Endodermal cell (in vitro differentiated cells): ENCODE measurements around the gene IMPA2. TPM values are rescaled to one million over a fixed set of nuclear protein-coding genes. Genes with fewer than 3 reads are reported as not detected.
A peak's percentile ranks its signal among the peaks of the same experiment; 100 is the strongest.

Experiments used
- DNase-seq: peaks from one replicate; pipeline ENCODE4 v3.0.0-alpha.2; 2017
- H3K27ac ChIP-seq: 2 replicates; pipeline ENCODE4 v1.5.1; 2013; ENCODE audit warnings: mild to moderate bottlenecking, low read depth, low read length, moderate library complexity
- H3K27me3 ChIP-seq: 2 replicates; pipeline ENCODE4 v1.6.1; 2013; ENCODE audit warnings: mild to moderate bottlenecking, low read length, moderate library complexity; ENCODE audit not compliant: insufficient read depth, control insufficient read depth, poor library complexity, severe bottlenecking
- H3K36me3 ChIP-seq: 2 replicates; pipeline ENCODE4 v1.7.0; 2013; ENCODE audit warnings: mild to moderate bottlenecking, low read length, moderate library complexity; ENCODE audit not compliant: control insufficient read depth, insufficient read depth
- H3K4me1 ChIP-seq: one replicate; pipeline ENCODE4 v1.7.0; 2013; ENCODE audit warnings: low read length; ENCODE audit not compliant: control insufficient read depth, insufficient read depth
- H3K4me3 ChIP-seq: 2 replicates; pipeline ENCODE4 v1.5.1; 2013; ENCODE audit warnings: mild to moderate bottlenecking, low read length, moderate library complexity
- H3K9ac ChIP-seq: 2 replicates; pipeline ENCODE4 v1.6.1; 2013; ENCODE audit warnings: mild to moderate bottlenecking, low read length, moderate library complexity; ENCODE audit not compliant: poor library complexity, severe bottlenecking; ENCODE audit errors: extremely low read depth
- H3K9me3 ChIP-seq: 2 replicates; pipeline ENCODE4 v1.6.1; 2013; ENCODE audit warnings: mild to moderate bottlenecking, low read length, moderate library complexity; ENCODE audit not compliant: control insufficient read depth
- H3K27ac Mint-ChIP-seq: 2 replicates; pipeline ENCODE4 v1.8.0; 2020; ENCODE audit warnings: mixed read lengths
- H3K27me3 Mint-ChIP-seq: 2 replicates; pipeline ENCODE4 v1.8.0; 2021; ENCODE audit warnings: mild to moderate bottlenecking, mixed read lengths; ENCODE audit not compliant: insufficient read depth
- H3K36me3 Mint-ChIP-seq: 2 replicates; pipeline ENCODE4 v1.8.0; 2020; ENCODE audit warnings: low read depth, mixed read lengths
- H3K4me1 Mint-ChIP-seq: 2 replicates; pipeline ENCODE4 v1.8.0; 2020; ENCODE audit warnings: mixed read lengths
- H3K4me3 Mint-ChIP-seq: 2 replicates; pipeline ENCODE4 v1.8.0; 2020; ENCODE audit warnings: mild to moderate bottlenecking, moderate library complexity, mixed read lengths
- H3K9me3 Mint-ChIP-seq: 2 replicates; pipeline ENCODE4 v1.8.0; 2020; ENCODE audit warnings: mild to moderate bottlenecking, mixed read lengths
- WGBS, 2 experiments: methylation state at CpG; one replicate each; pipeline versions ENCODE4 v1.1.5 to v1.1.7; 2013; ENCODE audit warnings: missing lambda C conversion rate in 2 of 2, mixed read lengths in 1 of 2; ENCODE audit not compliant: insufficient coverage in 1 of 2, insufficient read length in 1 of 2; 5-methylcytosine and 5-hydroxymethylcytosine counted together
- total RNA-seq, 2 donors: library from RNA; stranded (reverse); fragmentation: NEBNext Ultra II Directional in 1 of 2; extraction: Animal tissue kit (Norgen Biotek cat#: 25700) in 1 of 2; gene quantifications; 2 replicates in 1 of 2; 3 replicates in 1 of 2; pipeline ENCODE4 v1.2.1, GENCODE V29; 2021
- TF ChIP-seq, protein P1 (sequence below): fragments of 200-600 bp; sonication (generic); conservative IDR thresholded peaks from 2 replicates; pipeline ENCODE4 v1.5.0; 2021; ENCODE audit warnings: antibody characterized with exemption, mild to moderate bottlenecking

The IMPA2 gene
- total RNA-seq, 2 donors from 2014 or later = 68.0 to 88.9 TPM

DNA sequence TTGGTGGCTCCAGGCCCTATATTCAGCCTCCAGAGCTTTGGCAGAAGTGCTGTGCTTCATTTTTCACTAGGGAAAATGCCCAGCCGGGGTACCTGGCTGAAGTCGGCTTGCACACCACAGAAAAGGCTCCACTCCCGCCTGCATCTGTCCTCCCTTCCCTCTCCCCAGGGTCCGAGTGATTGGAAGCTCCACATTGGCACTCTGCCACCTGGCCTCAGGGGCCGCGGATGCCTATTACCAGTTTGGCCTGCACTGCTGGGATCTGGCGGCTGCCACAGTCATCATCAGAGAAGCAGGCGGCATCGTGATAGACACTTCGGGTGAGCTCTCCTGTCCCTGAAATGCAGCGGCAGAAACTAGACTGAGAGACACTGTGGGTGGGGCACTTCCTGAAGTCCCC lies 47.4 kb downstream of the IMPA2 start:
- Histone ChIP-seq H3K36me3 (peaks cover 25% of the 10 kb centered on the region), H3K27me3 (no peaks in the 10 kb centered on the region), H3K27ac (no peak overlapping the region), H3K4me1 (peaks cover 15% of the 10 kb centered on the region), H3K9ac (no peak overlapping the region), H3K4me3 (no peak overlapping the region), H3K9me3 (no peaks in the 10 kb centered on the region)
- H3K9me3 Mint-ChIP-seq = no peaks in the 10 kb centered on the region
- H3K27ac Mint-ChIP-seq = peak overlapping the region; percentile 61
- no peaks in the 10 kb centered on the region for H3K27me3 Mint-ChIP-seq
- H3K4me3 Mint-ChIP-seq = no peak overlapping the region
- peak; percentile 28 for DNase-seq
- H3K4me1 Mint-ChIP-seq = peaks cover 19% of the 10 kb centered on the region
- 91 to 93% methylated on average over 9 to 11 of the region's 11 CpGs for WGBS, 2 experiments
- TF ChIP-seq, protein P1, sequence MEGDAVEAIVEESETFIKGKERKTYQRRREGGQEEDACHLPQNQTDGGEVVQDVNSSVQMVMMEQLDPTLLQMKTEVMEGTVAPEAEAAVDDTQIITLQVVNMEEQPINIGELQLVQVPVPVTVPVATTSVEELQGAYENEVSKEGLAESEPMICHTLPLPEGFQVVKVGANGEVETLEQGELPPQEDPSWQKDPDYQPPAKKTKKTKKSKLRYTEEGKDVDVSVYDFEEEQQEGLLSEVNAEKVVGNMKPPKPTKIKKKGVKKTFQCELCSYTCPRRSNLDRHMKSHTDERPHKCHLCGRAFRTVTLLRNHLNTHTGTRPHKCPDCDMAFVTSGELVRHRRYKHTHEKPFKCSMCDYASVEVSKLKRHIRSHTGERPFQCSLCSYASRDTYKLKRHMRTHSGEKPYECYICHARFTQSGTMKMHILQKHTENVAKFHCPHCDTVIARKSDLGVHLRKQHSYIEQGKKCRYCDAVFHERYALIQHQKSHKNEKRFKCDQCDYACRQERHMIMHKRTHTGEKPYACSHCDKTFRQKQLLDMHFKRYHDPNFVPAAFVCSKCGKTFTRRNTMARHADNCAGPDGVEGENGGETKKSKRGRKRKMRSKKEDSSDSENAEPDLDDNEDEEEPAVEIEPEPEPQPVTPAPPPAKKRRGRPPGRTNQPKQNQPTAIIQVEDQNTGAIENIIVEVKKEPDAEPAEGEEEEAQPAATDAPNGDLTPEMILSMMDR = no peak
- peaks cover 49% of the 10 kb centered on the region for H3K36me3 Mint-ChIP-seq

- Histone ChIP-seq H3K9me3 (no peaks in the 10 kb centered on the region), H3K4me1 (peaks cover 15% of the 10 kb centered on the region), H3K27me3 (no peaks in the 10 kb centered on the region), H3K4me3 (no peak overlapping the region), H3K9ac (no peak overlapping the region), H3K36me3 (peaks cover 25% of the 10 kb centered on the region), H3K27ac (no peak overlapping the region)
- 95 to 97% methylated on average over 17 to 21 of the region's 21 CpGs for WGBS, 2 experiments
- no peaks in the 10 kb centered on the region for H3K27me3 Mint-ChIP-seq
- DNase-seq = no peak
- H3K36me3 Mint-ChIP-seq = peaks cover 36% of the 10 kb centered on the region
- H3K9me3 Mint-ChIP-seq = no peaks in the 10 kb centered on the region
- H3K4me1 Mint-ChIP-seq = peaks cover 23% of the 10 kb centered on the region
- TF ChIP-seq, protein P1 = no peak
- no peak overlapping the region for H3K27ac Mint-ChIP-seq
- H3K4me3 Mint-ChIP-seq = no peak overlapping the region
Measured at GRCh38 chr18:12029786-12030584, 48.7 kb downstream of the IMPA2 start.

- H3K36me3 Mint-ChIP-seq = peaks cover 32% of the 10 kb centered on the region
- WGBS, 2 experiments = 93 to 96% methylated on average over 10 of the region's 10 CpGs
- Histone ChIP-seq H3K9ac (no peak overlapping the region), H3K27me3 (no peaks in the 10 kb centered on the region), H3K4me1 (peaks cover 15% of the 10 kb centered on the region), H3K27ac (no peak overlapping the region), H3K4me3 (no peak overlapping the region), H3K36me3 (peaks cover 25% of the 10 kb centered on the region), H3K9me3 (no peaks in the 10 kb centered on the region)
- no peaks in the 10 kb centered on the region for H3K9me3 Mint-ChIP-seq
- no peak overlapping the region for H3K4me3 Mint-ChIP-seq
- H3K4me1 Mint-ChIP-seq = peaks cover 23% of the 10 kb centered on the region
- no peak for DNase-seq
- no peaks in the 10 kb centered on the region for H3K27me3 Mint-ChIP-seq
- no peak overlapping the region for H3K27ac Mint-ChIP-seq
- TF ChIP-seq, protein P1 = no peak
Measured at GRCh38 chr18:12030670-12031069, 49.4 kb downstream of the IMPA2 start.
